ENCODE data around the gene HHLA2.

DNA sequence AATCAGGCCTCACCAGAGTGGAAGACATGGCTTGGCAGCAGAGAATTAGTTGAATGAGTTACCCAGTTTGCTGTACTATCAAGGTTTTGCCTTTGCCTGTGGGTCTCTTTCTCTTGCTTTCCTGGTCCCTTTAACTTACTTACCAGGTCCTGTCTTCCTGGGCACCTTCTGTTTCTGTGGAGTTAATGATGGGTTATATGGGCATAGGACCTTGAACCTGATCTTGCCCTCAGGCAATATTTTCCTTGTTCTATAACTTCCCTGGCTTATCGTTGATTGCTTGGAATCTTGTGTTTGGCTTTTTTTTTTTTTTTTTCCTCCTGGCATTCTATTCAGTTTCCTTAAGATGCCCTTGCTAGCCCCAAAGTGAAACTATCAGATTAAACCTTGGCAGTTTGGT lies 106.8 kb downstream of the HHLA2 start:
- TF ChIP-seq, protein P1, sequence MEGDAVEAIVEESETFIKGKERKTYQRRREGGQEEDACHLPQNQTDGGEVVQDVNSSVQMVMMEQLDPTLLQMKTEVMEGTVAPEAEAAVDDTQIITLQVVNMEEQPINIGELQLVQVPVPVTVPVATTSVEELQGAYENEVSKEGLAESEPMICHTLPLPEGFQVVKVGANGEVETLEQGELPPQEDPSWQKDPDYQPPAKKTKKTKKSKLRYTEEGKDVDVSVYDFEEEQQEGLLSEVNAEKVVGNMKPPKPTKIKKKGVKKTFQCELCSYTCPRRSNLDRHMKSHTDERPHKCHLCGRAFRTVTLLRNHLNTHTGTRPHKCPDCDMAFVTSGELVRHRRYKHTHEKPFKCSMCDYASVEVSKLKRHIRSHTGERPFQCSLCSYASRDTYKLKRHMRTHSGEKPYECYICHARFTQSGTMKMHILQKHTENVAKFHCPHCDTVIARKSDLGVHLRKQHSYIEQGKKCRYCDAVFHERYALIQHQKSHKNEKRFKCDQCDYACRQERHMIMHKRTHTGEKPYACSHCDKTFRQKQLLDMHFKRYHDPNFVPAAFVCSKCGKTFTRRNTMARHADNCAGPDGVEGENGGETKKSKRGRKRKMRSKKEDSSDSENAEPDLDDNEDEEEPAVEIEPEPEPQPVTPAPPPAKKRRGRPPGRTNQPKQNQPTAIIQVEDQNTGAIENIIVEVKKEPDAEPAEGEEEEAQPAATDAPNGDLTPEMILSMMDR (IDR thresholded peaks at IDR 0.05): no peak
- TF ChIP-seq POLR2A (IDR thresholded peaks at IDR 0.05): no peak
- TF ChIP-seq POLR2AphosphoS5 (IDR thresholded peaks at IDR 0.05): no peak

Measured in sigmoid colon (tissue), 4 donors.